HG03139 (cell line): ENCODE data around the gene ATP2A1.
"Not testable (repeated sequence)": the region's sequence is repeated elsewhere in the genome, so short reads cannot be mapped to it uniquely, and the experiment has no call there.

Source experiments
- ATAC-seq: cut with Tn5 transposase; IDR thresholded peaks from one replicate; pipeline ENCODE4 v1.9.1; 2021; ENCODE audit not compliant: unreplicated experiment

Gene ATP2A1

GRCh38 chr16:28858421-28858820 lies 19.9 kb upstream of the ATP2A1 start:
- ATAC-seq, result no peak

GRCh38 chr16:28859326-28859725 lies 19.0 kb upstream of the ATP2A1 start:
- ATAC-seq, result no peak

GRCh38 chr16:28863929-28864793 lies 14.1 kb upstream of the ATP2A1 start:
- no peak for ATAC-seq

- no peak for ATAC-seq
Observed at GRCh38 chr16:28865001-28865688, 13.1 kb upstream of the ATP2A1 start.

- ATAC-seq, result no peak
Observed at GRCh38 chr16:28865722-28866453, 12.4 kb upstream of the ATP2A1 start.

DNA sequence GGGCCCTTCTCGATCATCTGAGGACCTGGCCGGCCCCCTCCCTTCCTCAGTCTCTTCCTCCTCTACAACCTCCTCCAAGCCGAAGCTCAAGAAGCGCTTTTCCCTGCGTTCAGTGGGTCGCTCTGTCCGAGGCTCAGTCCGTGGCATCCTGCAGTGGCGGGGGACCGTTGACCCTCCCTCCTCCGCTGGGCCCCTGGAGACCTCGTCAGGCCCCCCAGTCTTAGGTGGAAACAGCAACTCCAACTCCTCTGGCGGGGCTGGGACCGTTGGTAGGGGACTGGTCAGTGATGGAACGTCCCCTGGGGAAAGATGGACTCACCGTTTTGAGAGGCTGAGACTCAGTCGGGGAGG lies 11.9 kb upstream of the ATP2A1 start:
- ATAC-seq, result no peak

DNA sequence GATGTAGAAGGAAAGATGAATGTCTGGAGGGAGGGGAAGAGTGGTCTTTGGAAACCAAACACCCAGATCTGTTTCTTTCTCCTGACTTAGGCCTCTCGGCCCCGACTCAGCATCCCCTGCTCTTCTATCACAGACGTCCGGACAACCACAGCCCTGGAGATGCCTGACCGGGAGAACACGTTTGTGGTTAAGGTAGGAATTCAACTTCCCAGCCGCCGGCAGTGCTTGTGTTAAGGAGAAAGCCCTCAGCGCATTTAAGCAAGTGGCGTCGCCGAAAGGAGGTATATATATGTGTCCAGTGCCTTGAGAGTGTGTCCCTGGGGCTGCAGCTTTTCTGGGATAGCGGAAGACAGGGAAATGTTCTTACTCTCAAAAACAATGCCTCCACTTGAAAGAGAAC lies 11.0 kb upstream of the ATP2A1 start:
- no peak for ATAC-seq

DNA sequence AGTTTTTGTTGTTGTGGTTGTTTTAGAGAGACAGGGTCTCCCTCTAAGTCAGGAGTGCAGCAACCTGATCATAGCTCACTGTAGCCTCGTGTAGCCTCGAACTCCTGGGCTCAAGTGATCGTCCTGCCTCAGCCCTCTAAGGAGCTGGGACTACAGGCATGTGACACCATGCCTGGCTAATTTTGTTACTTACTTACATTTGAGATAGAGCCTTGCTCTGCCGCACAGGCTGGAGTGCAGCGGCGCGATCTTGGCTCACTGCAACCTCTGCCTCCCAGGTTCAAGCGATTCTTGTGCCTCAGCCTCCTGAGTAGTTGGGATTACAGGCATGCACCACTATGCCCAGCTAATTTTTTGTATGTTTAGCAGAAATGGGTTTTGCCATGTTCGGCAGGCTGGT lies 10.6 kb upstream of the ATP2A1 start:
- ATAC-seq, result not testable (repeated sequence)

DNA sequence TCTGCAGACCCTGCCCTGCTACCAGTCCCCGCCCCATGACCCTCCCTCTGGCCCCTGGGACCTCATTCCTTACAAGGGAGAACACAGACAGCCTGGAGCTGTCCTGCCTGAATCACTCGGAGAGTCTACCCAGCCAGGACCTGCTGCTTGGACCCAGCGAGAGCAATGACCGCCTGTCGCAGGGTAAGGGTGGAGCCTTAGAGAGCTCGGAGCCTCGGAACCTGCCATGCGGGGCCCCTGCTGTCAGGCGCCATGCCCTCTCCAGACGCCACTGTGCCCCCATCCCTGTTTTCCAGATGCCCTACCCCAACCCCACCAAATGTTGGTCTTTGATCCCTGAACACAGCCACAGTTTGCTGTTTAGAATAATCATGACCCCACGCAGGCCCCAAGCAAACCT lies 9.1 kb upstream of the ATP2A1 start:
- no peak for ATAC-seq

DNA sequence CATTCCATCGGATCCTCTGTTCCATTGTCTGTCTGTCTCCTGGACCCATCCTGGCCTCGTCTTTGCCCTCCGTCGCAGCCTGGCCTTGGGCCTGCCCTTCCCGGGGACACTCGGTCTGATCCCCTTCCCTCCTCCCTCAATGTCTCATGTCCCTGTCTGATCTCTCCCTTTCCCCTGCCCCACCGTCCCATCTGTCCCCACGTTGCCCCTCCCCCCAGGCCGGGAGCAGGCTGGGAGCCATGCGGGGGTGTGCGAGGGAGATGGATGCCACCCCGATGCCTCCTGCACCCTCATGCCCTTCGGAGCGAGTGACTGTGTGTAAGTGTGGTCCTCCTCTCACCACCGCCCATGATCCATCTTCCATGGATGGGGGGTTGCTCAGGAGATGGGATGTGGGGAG lies 5.3 kb upstream of the ATP2A1 start:
- ATAC-seq, result no peak

GRCh38 chr16:28873543-28874201 lies 4.6 kb upstream of the ATP2A1 start:
- no peak for ATAC-seq

DNA sequence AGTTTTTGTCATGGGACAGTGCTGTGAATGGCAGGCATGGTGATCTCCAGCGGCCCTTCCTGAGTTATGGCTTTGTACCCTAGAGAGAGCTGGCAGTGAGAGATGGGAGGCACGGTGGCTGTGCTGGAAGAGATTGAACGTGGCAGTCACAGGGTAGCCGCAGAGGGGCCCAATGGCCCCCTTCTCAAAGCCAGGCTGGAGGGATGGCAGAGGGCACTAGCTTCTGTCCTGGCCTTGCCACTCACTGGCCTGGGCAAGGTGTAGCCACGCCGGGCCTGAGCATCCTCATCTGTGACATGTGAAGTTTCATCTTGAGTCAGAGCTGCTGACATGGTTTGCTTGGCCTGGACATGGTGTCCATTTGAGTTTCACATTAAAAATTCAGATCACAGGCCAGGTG lies 3.9 kb upstream of the ATP2A1 start:
- ATAC-seq, result no peak

GRCh38 chr16:28875134-28876018 lies 2.9 kb upstream of the ATP2A1 start:
- no peak for ATAC-seq

DNA sequence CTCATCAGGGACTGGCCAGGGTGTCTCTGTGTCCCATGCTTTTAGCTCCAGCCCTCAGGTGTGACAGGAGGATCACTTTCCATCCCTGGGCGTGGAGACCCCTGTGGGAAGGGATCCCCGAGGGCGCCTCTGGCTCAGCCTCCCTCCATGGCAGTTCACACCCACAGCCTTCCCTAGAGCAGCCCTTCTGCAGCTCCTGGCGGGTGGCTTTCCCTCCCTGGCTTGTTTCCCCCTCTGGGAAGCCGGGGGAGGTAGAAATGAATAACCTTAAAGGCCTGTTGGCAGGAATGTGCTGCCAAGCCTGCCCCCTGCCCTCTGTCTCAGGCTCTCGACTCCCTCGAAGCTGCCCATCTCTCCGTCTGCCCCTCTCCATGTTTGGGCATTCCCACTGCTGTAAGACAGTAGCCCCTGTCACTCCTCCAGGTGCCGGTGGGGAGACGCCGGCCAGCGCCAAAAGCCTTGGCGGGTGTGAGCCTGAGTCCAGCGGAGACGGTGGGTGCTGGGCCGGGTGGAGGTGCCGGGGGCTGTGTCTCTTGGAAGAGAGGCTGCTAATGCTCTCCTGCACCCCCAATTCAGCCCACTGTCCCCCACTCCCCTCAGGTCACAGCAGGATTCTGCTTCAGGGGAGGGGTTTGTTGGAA lies 2.1 kb upstream of the ATP2A1 start:
- ATAC-seq, result no peak

- ATAC-seq, result no peak
Observed at GRCh38 chr16:28876973-28877654, 1.2 kb upstream of the ATP2A1 start.

GRCh38 chr16:28877655-28878000 lies 660 bp upstream of the ATP2A1 start:
- no peak for ATAC-seq

- ATAC-seq, result no peak
Observed at GRCh38 chr16:28879261-28879840, 1.1 kb downstream of the ATP2A1 start.

- no peak for ATAC-seq
Observed at GRCh38 chr16:28879841-28880588, 1.7 kb downstream of the ATP2A1 start.
